Activated naive CD4-positive, alpha-beta T cell treated with anti-CD3 and anti-CD28 coated beads, Interleukin-2, amount 10 ng/mL, durations not matched to agents 7 days and 5 days (primary cell): ENCODE data around the gene PRAC2.

Source experiments
- CTCF ChIA-PET: fragments of 350-600 bp; sonication (Branson Sonifier 250); formaldehyde crosslinking; loops from one replicate; lab custom pipeline; 2021; ENCODE audit warnings: antibody characterized with exemption; lab: Charles Lee
- DNase-seq: peaks from one replicate; pipeline ENCODE4 v3.0.0-alpha.2; 2020
- H3K27ac Mint-ChIP-seq: one replicate; pipeline ENCODE4 v1.8.0; 2021; ENCODE audit warnings: mild to moderate bottlenecking, moderate library complexity, mixed read lengths
- H3K27me3 Mint-ChIP-seq: one replicate; pipeline ENCODE4 v1.8.0; 2021; ENCODE audit warnings: mild to moderate bottlenecking, mixed read lengths
- H3K36me3 Mint-ChIP-seq: one replicate; pipeline ENCODE4 v1.8.0; 2021; ENCODE audit warnings: mixed read lengths
- H3K4me1 Mint-ChIP-seq: one replicate; pipeline ENCODE4 v1.8.0; 2021; ENCODE audit warnings: mixed read lengths
- H3K4me3 Mint-ChIP-seq: one replicate; pipeline ENCODE4 v1.8.0; 2021; ENCODE audit warnings: mild to moderate bottlenecking, moderate library complexity, mixed read lengths
- H3K9me3 Mint-ChIP-seq: one replicate; pipeline ENCODE4 v1.8.0; 2021; ENCODE audit warnings: mixed read lengths

PRAC2 gene

GRCh38 chr17:48749621-48750553 is 26.9 kb downstream of the PRAC2 start:
- peaks cover 98% of the 10 kb centered on the region for H3K27me3 Mint-ChIP-seq
- peaks cover 6% of the 10 kb centered on the region for H3K4me1 Mint-ChIP-seq
- H3K36me3 Mint-ChIP-seq: peaks cover 2% of the 10 kb centered on the region
- no peak for DNase-seq
- H3K27ac Mint-ChIP-seq: no peak overlapping the region
- H3K9me3 Mint-ChIP-seq: no peaks in the 10 kb centered on the region
- no peak overlapping the region for H3K4me3 Mint-ChIP-seq
- CTCF ChIA-PET: interaction anchor here (1.5 to 2.3 kb wide), 4 partner anchors 26 to 129 kb away, joined by 3 to 13 read pairs (median 8); partner anchors contain the start of gene PRAC2

GRCh38 chr17:48751172-48751571 is 28.2 kb downstream of the PRAC2 start:
- peaks cover 4% of the 10 kb centered on the region for H3K4me1 Mint-ChIP-seq
- no peaks in the 10 kb centered on the region for H3K9me3 Mint-ChIP-seq
- peaks cover 2% of the 10 kb centered on the region for H3K36me3 Mint-ChIP-seq
- no peak overlapping the region for H3K4me3 Mint-ChIP-seq
- no peak for DNase-seq
- H3K27ac Mint-ChIP-seq: no peak overlapping the region
- H3K27me3 Mint-ChIP-seq: peaks cover 98% of the 10 kb centered on the region
- CTCF ChIA-PET: interaction anchor here (1.4 to 2.3 kb wide), 6 partner anchors 27 to 133 kb away, joined by 3 to 13 read pairs (median 5); partner anchors contain the start of genes HOXB9 and PRAC2

- H3K4me3 Mint-ChIP-seq: no peak overlapping the region
- CTCF ChIA-PET: interaction anchor here (1.4 to 2.3 kb wide), 6 partner anchors 28 to 134 kb away, joined by 3 to 13 read pairs (median 5); partner anchors contain the start of genes HOXB9 and PRAC2
- no peak overlapping the region for H3K27ac Mint-ChIP-seq
- H3K4me1 Mint-ChIP-seq: peaks cover 3% of the 10 kb centered on the region
- no peaks in the 10 kb centered on the region for H3K9me3 Mint-ChIP-seq
- peaks cover 98% of the 10 kb centered on the region for H3K27me3 Mint-ChIP-seq
- peaks cover 1% of the 10 kb centered on the region for H3K36me3 Mint-ChIP-seq
- DNase-seq: no peak
Measured at GRCh38 chr17:48751733-48752398, 28.9 kb downstream of the PRAC2 start.

- CTCF ChIA-PET: no interaction called here
- H3K9me3 Mint-ChIP-seq: no peaks in the 10 kb centered on the region
- DNase-seq: no peak
- peaks cover 98% of the 10 kb centered on the region for H3K27me3 Mint-ChIP-seq
- H3K27ac Mint-ChIP-seq: peak overlapping the region; percentile 2
- no peak overlapping the region for H3K4me3 Mint-ChIP-seq
- peaks cover 1% of the 10 kb centered on the region for H3K36me3 Mint-ChIP-seq
- H3K4me1 Mint-ChIP-seq: peaks cover 3% of the 10 kb centered on the region
Measured at GRCh38 chr17:48752399-48753288, 29.7 kb downstream of the PRAC2 start.

- no peaks in the 10 kb centered on the region for H3K9me3 Mint-ChIP-seq
- H3K27me3 Mint-ChIP-seq: peaks cover 99% of the 10 kb centered on the region
- no peak for DNase-seq
- CTCF ChIA-PET: interaction anchor here (0.6 kb wide), 2 partner anchors 62 to 81 kb away, joined by 3 read pairs; no protein-coding TSS in a partner anchor
- no peak overlapping the region for H3K4me3 Mint-ChIP-seq
- H3K4me1 Mint-ChIP-seq: peaks cover 3% of the 10 kb centered on the region
- H3K27ac Mint-ChIP-seq: no peak overlapping the region
- peaks cover 1% of the 10 kb centered on the region for H3K36me3 Mint-ChIP-seq
Measured at GRCh38 chr17:48753794-48754499, 31.0 kb downstream of the PRAC2 start.

- CTCF ChIA-PET: no interaction called here
- Mint-ChIP-seq H3K9me3 (no peaks in the 10 kb centered on the region), H3K36me3 (no peaks in the 10 kb centered on the region), H3K4me1 (no peaks in the 10 kb centered on the region), H3K27ac (peak overlapping the region; percentile 24), H3K4me3 (no peak overlapping the region), H3K27me3 (peaks cover 99% of the 10 kb centered on the region)
- no peak for DNase-seq
Measured at GRCh38 chr17:48754500-48755261, 31.7 kb downstream of the PRAC2 start.

- H3K27me3 Mint-ChIP-seq: peaks cover 99% of the 10 kb centered on the region
- no peak for DNase-seq
- CTCF ChIA-PET: no interaction called here
- no peaks in the 10 kb centered on the region for H3K9me3 Mint-ChIP-seq
- peak overlapping the region; percentile 24 for H3K27ac Mint-ChIP-seq
- H3K36me3 Mint-ChIP-seq: no peaks in the 10 kb centered on the region
- no peaks in the 10 kb centered on the region for H3K4me1 Mint-ChIP-seq
- no peak overlapping the region for H3K4me3 Mint-ChIP-seq
Measured at GRCh38 chr17:48755356-48755755, 32.4 kb downstream of the PRAC2 start.

- Mint-ChIP-seq H3K36me3 (no peaks in the 10 kb centered on the region), H3K9me3 (no peaks in the 10 kb centered on the region), H3K4me1 (no peaks in the 10 kb centered on the region), H3K4me3 (no peak overlapping the region), H3K27ac (no peak overlapping the region), H3K27me3 (peaks cover 99% of the 10 kb centered on the region)
- no peak for DNase-seq
- CTCF ChIA-PET: interaction anchor here (1.2 kb wide), 1 partner anchor 33 kb away, joined by 5 read pairs; no protein-coding TSS in a partner anchor
Measured at GRCh38 chr17:48756830-48757251, 33.9 kb downstream of the PRAC2 start.

GRCh38 chr17:48757524-48757961 is 34.6 kb downstream of the PRAC2 start:
- no peak for DNase-seq
- Mint-ChIP-seq H3K4me3 (no peak overlapping the region), H3K27me3 (peaks cover 99% of the 10 kb centered on the region), H3K36me3 (no peaks in the 10 kb centered on the region), H3K27ac (no peak overlapping the region), H3K9me3 (no peaks in the 10 kb centered on the region), H3K4me1 (no peaks in the 10 kb centered on the region)
- CTCF ChIA-PET: no interaction called here

- CTCF ChIA-PET: no interaction called here
- Mint-ChIP-seq H3K36me3 (no peaks in the 10 kb centered on the region), H3K4me3 (no peak overlapping the region), H3K27me3 (peaks cover 95% of the 10 kb centered on the region), H3K9me3 (no peaks in the 10 kb centered on the region), H3K27ac (no peak overlapping the region), H3K4me1 (no peaks in the 10 kb centered on the region)
- DNase-seq: no peak
Measured at GRCh38 chr17:48759288-48759687, 36.3 kb downstream of the PRAC2 start.

- Mint-ChIP-seq H3K36me3 (no peaks in the 10 kb centered on the region), H3K27ac (no peak overlapping the region), H3K9me3 (no peaks in the 10 kb centered on the region), H3K4me1 (no peaks in the 10 kb centered on the region), H3K27me3 (peaks cover 93% of the 10 kb centered on the region), H3K4me3 (no peak overlapping the region)
- CTCF ChIA-PET: interaction anchor here (0.7 to 1.2 kb wide), 2 partner anchors 34 to 82 kb away, joined by 3 read pairs; no protein-coding TSS in a partner anchor
- DNase-seq: no peak
Measured at GRCh38 chr17:48760411-48760810, 37.4 kb downstream of the PRAC2 start.

GRCh38 chr17:48761114-48761513 is 38.1 kb downstream of the PRAC2 start:
- Mint-ChIP-seq H3K4me3 (no peak overlapping the region), H3K4me1 (no peaks in the 10 kb centered on the region), H3K27ac (no peak overlapping the region), H3K27me3 (peaks cover 92% of the 10 kb centered on the region), H3K36me3 (no peaks in the 10 kb centered on the region), H3K9me3 (no peaks in the 10 kb centered on the region)
- CTCF ChIA-PET: no interaction called here
- DNase-seq: no peak
